CD4-positive, alpha-beta T cell treated with Interleukin-21 for 1 hour (primary cell): Measurements from ENCODE around the gene OPCML.

Experiments
- DNase-seq: peaks from one replicate; pipeline ENCODE4 v3.0.0-alpha.2; 2020

OPCML gene

GRCh38 chr11:133271871-133272776 is 260.2 kb downstream of the OPCML start:
- no peak for DNase-seq

GRCh38 chr11:133271206-133271605 is 261.1 kb downstream of the OPCML start:
- DNase-seq = no peak

- no peak for DNase-seq
Observed at GRCh38 chr11:133269267-133269666, 263.0 kb downstream of the OPCML start.

DNA sequence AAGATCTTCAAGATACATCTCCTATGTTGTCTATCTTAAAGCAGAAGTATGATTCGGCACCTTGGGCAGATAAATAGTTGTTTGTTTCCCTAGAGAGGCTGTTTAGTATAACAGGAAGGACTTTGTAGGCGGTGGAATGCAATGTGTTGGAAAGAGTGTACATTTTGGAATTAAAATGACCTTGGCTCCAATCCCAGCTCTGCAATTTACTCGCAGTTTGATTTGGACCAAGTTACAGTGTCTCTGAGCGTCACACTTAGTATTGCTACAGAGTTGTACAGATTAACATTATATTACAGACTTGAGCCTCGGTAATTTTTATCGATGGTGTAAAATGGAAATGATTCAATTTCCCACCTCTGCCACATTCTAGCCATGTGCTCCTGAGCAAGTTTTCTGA is 265.3 kb downstream of the OPCML start:
- DNase-seq = no peak

DNA sequence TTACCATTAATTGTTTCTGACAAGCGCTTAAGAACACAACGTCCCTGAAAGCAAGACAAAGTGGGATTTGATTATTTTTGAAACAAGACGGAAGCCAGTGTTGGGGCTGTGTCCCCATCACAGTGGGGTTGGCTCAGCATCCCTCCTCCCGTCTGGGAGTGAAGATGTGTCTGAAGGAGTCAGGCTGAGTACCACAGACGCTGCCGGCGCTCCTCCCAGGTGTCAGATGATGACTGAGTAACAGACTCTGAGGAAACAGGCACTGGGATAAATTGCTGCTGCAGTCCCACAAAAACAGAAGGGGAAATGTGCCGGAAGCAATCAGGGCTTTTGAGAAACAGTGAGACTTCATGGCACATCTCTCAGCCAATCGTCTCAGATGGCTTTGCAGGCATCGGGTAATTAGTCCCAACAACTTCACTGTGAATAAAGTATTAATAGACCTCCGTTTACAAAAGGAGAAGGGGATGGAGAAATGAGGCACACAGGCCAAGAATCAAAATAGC is 266.7 kb downstream of the OPCML start:
- no peak for DNase-seq

GRCh38 chr11:133263332-133263731 is 269.0 kb downstream of the OPCML start:
- DNase-seq = no peak

- no peak for DNase-seq
Observed at GRCh38 chr11:133258751-133259150, 273.6 kb downstream of the OPCML start.

DNA sequence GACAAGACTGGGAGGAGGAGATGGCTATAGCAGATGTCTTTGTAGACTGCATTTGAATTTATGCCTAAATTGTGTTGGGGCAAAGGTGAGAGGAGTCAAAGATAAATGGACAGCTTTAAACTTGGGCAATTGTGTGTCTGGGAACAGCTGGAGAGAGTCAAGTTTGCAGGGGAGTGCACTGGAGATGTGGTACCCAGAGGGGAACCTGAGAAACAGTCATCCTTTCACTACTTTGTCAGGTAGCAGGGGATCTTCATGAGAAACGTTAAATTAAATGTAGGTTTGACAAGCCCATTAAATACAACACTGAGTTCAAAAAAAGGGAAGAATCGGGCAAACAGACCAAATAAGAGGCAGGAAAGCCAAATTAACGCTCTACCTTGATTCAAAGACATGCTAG is 277.7 kb downstream of the OPCML start:
- no peak for DNase-seq

GRCh38 chr11:133253570-133253969 is 278.7 kb downstream of the OPCML start:
- DNase-seq = no peak

DNA sequence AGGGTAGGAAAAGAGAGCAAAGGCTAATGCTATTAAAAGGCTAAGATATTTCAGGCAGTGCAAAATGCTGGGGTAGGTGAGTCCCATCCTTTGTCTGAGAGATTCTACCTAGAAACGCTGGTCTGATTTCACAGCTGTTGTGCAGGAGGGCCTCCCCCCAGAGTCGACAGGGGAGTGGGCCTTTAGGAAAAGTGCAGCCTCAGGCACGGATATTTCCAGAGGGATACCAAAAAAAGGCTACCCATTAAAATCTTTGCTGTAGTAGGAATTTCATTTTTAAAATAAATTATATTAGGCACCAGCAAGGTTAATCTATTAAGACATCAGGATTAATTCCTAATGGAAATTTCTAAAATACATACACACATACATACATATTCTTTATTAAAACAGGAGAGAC is 280.5 kb downstream of the OPCML start:
- no peak for DNase-seq

DNA sequence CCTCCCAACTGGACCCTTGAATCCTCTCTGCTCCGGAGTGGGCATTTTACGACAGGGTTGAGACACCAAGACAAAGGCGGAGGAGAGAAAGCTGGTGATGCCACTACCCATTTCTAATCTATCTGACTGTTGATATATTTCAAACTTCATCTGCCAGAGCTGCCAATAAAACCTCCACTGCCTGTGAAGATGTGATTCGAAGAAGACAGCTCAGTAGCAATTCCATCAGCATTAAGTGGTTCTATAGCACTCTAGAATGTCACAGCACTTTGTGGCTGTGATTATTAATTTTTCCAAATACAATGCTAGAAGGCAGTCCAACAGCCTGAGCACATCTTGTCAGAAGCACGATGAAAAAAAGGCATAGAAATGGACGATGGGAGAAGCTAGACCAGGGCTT is 282.8 kb downstream of the OPCML start:
- no peak for DNase-seq

DNA sequence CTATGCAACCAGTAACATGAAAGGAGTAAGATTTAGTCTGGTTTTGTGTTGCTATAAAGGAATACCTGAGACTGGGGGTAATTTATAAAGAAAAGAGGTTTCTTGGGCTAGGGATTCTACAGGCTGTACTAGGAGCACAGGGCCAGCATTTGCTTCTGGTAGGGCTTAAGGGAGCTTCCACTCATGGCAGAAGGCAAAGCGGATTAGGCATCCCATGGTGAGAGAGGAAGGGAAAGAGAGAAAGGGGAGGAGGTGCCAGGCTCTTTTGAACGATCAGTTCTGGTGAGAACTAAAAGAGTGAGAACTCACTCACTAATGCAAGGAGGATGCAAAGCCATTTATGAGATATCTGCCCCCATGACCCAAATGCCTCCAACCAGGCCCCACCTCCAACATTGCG is 283.2 kb downstream of the OPCML start:
- DNase-seq = no peak

GRCh38 chr11:133243832-133244231 is 288.5 kb downstream of the OPCML start:
- DNase-seq = no peak

- DNase-seq = no peak
Observed at GRCh38 chr11:133240908-133241655, 291.2 kb downstream of the OPCML start.

DNA sequence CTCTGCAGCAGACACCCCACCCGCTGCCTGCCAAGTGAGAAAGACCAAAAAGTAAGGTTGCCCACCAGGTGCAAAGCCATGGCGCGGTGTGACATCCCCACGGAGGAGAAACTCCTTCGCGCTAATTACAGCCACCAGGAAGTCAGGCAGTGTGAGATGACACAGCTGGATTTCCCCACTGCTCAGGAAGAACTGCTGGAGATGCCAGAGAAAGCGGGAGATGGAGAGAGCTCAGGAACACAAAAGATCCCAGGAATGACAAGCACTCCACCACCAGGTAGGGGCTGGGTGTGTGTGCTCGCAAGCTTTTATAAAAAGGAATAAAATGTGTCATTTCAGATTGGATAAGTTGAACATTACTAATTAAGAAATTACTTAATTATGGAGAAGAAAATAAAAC is 292.7 kb downstream of the OPCML start:
- no peak for DNase-seq

GRCh38 chr11:133238495-133238894 is 293.8 kb downstream of the OPCML start:
- DNase-seq = no peak

- DNase-seq = no peak
Observed at GRCh38 chr11:133238027-133238426, 294.3 kb downstream of the OPCML start.

DNA sequence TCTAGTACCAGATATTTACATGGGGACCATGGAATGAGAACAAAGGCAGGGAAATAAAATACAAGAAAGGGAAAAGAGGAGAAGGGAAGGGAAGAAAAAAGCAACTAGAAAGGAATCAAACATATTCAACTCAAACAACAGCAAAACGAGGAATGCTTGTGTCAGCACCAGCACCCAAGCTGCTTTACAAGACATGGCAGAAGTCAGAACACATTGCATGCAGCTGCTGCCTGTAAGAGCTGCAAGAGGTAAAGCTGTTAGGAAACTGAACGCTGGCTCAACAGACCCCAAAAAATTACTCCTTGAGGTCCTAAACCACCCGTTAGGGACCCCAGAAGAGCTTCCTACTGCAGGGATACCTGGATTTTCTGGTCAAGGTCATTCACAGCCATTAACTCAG is 296.9 kb downstream of the OPCML start:
- DNase-seq = no peak

DNA sequence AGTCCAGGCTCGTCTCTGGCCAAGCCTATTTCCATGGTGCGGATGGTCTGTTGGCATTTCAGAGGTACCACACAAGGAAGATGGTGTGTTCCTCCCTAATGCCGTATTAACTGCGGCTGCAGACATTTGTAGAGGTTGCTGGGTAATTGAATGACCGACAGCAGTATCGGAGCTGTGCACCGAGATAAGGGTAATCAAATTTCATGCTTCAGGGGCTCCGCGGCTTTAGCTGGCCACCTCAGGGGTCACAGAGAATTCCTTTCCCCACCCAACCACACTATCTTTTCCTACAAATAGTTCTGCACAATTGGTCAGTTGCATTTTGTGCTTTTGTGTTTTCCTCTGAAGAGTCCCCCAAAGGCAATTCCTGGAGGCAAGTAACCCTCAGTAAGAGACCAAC is 297.4 kb downstream of the OPCML start:
- DNase-seq = no peak

DNA sequence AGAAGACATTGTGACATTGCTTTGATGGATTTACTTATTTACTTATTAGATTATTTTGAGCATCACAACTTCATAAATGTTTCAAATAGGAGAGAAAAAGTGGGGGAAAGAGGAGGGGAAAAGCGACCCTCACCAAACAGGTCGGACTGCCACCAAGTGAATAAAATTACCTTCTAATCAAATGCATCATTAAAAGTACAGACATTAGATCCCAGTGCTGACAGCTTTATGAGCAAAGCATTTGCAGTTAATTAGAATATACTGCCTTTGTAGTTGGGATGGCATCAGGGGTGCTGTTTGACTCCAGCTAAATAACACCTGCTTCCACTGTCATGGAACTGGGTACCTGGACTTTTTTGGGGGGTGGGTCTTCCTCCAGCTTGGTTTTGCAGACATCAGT is 299.6 kb downstream of the OPCML start:
- no peak for DNase-seq

- no peak for DNase-seq
Observed at GRCh38 chr11:133230431-133230830, 301.9 kb downstream of the OPCML start.

DNA sequence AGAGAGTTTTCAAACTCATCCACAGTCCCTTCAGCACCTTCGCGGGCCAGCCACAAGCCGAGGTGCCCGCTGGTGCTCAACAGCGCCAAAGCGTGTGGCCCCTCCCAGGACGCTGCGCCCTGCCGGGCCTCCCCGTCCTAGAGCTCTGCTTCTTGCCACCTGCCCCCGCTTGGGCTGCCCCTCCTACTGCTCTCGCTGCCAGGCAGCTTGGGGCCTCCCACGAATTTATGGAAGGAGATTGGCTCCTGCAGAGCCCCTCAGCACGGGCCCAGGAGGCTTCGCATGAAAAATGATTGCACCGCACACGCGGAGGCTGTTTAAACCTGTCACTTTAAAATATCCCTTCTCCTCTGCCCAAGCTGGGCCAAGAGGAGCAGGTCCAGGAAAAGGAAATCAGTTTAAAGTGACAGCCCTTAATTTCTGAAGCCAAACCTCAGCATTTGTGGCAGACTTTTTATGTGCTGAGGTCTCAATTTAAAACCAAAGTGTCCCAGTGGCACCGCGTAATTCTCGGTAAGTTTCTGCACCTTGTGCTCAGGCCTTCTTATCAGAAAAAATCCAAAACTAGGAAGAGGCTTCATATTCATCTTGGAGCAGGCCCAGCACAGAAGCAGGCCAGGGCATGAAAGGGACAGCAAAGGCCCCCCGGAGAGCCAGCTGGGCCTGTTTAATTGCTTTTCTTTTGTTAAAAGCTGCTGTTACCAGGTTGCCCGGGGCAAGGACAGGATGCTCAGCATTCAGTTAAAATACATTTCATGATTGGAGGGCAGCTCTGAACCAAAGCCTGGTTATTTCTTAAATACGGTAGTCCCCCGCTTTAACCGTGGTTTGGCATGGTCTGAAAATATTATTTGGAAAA is 303.6 kb downstream of the OPCML start:
- DNase-seq = no peak

DNA sequence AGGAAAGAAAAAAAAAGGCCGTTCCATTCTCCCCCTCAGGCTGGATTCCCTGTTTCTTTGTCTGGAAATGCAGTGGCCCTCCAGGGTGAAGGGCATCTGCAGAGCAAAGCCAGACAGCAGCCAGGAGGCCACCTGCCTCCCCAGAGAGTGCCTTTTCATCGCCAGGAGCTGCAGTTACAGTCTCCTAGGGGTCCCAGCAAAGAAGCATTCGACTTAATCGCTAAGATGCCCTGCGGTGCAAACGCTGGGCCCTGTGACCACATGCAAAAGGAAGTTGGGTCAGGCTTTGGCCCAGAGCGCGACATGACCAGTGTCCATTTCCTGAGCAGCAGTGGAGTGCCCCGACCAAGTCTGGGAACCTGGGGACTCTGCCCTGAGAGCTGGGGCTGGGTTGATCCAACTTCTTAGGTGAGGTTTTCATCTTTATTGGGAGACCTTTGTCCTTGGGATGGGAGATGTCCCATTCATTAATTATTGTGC is 304.6 kb downstream of the OPCML start:
- DNase-seq = no peak
